GM18520 (cell line): Measurements from ENCODE around the gene MPI.
A peak's percentile ranks its signal among the peaks of the same experiment; 100 is the strongest.
"Not testable (repeated sequence)": the region's sequence is repeated elsewhere in the genome, so short reads cannot be mapped to it uniquely, and the experiment has no call there.

ENCODE experiments used
- ATAC-seq: cut with Tn5 transposase; IDR thresholded peaks from one replicate; pipeline ENCODE4 v1.9.1; 2021; ENCODE audit not compliant: unreplicated experiment

Gene MPI

DNA sequence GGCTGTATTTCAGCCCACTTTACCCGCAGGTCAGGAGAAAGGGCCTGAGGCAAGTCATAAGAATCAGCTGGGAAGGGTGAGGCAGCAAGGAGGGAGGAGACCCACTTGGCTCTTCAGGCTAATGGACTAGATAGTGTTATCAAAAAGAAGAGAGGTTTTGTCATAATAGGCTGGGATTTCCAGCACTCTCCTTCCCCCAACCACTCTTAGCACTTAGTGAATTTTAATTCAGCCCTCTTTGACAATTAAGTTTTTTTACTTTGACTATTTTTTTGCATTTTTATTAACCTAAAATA, 771 bp downstream of the MPI start:
- ATAC-seq = no peak

DNA sequence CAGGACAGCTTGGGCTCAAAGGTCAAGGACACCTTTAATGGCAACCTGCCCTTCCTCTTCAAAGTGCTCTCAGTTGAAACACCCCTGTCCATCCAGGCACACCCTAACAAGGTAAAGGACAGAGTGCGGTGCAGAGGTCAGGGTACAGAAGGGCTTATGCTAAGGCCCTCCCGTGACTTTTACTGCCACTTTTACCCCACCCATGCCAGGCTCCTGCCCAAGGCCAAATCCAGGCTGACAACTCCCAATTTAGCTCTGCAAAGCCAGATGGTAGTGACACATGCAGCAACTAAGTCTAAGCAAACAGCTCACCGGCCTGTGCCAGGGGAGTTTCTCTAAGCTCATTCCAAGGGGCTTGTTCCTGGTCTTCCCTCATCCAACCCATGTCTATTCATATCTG, 1.6 kb downstream of the MPI start:
- ATAC-seq = no peak

GRCh38 chr15:74892313-74892712, 2.5 kb downstream of the MPI start:
- ATAC-seq = no peak

GRCh38 chr15:74892931-74893330, 3.1 kb downstream of the MPI start:
- no peak for ATAC-seq

DNA sequence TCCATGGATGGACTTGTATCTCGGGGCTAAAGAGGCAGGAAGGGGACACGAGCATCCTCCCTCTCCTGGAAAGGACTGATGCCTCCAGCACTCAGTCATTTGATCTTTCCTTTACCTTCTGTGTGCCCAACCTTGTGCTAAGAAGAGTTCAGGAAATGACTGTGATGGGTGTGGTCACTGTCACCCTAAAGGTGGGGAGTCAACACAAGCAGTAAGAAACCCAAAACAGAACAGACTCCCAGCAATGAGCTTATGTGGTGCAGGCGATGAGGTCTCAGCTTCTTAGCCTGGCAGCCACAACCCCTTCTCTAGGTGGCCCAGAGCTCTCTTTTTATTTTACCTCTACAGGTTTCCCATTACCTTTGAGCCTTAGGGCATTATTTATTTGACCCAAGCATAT, 3.8 kb downstream of the MPI start:
- ATAC-seq = no peak

DNA sequence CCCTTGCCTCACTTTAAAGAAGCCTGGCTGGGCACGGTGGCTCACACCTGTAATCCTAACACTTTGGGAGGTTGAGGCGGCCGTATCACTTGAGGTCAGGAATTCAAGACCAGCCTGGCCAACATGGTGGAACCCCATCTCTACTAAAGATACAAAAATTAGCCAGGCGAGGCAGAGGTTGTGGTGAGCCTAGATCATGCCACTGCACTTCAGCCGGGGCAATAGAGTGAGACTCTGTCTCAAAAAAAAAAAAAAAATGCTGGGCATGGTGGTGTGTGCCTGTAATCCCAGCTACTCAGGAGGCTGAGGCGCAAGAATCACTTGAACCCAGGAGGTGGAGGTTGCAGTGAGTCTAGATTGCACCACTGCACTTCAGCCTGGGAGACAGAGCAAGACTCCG, 4.5 kb downstream of the MPI start:
- not testable (repeated sequence) for ATAC-seq

DNA sequence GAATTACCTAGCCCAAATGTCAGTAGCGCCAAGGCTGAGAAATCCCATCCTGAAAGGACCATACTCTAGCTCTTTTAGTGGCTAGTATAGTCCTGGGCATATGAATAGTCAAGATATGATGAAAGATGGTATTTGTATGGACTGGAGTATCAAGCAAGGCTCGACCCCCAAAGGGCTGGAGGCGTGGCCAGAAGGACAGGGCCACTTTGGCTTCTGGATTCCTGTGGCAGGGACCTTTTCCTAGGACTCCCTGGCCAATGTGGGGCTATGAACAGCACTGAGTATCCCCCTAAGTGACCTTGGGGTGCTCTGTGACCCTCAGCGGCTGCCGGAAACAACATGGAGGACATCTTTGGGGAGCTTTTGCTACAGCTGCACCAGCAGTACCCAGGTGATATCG, 6.0 kb downstream of the MPI start:
- ATAC-seq = no peak

DNA sequence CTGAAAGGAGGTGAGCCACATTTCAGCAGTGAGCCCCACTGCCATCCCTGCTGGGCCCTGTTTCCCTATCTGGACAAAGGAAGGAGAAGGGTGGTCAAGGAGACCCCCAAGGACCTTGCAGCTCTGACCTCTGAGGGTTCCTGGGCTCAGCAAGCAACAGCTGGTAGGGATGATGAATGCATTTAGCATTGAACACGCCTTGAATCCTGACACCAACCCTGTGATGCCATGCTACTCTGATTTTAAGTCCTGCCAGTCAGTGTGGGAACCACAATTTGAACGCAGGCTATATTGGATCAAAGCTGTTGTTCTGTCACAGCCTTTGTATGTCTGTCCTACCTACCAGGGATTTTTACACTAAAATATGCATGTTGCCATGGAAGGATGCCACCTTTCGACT, 6.5 kb downstream of the MPI start:
- no peak for ATAC-seq

GRCh38 chr15:74897300-74897701, 7.5 kb downstream of the MPI start:
- no peak for ATAC-seq

GRCh38 chr15:74901612-74902063, 11.8 kb downstream of the MPI start:
- ATAC-seq = no peak

GRCh38 chr15:74902295-74903075, 12.6 kb downstream of the MPI start:
- ATAC-seq = no peak

DNA sequence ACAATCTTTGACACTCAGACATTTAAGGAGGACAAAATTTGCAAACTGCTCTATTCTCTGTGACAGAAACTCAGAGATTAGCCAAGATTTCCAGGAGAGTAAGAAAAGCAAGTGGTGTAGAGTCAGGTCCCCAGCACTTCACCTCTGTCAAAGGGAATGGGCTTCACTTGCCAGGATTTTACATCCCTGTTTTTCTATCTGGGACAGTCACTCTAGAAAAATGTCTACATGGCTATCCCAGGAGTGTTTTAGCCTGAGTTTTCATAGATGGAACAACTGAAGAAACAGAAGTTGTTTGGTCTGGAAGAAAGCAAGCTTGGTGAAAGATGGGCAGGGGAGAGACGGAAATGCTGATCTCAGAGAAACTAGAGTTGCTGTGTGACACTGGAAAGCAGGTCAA, 13.8 kb downstream of the MPI start:
- no peak for ATAC-seq

DNA sequence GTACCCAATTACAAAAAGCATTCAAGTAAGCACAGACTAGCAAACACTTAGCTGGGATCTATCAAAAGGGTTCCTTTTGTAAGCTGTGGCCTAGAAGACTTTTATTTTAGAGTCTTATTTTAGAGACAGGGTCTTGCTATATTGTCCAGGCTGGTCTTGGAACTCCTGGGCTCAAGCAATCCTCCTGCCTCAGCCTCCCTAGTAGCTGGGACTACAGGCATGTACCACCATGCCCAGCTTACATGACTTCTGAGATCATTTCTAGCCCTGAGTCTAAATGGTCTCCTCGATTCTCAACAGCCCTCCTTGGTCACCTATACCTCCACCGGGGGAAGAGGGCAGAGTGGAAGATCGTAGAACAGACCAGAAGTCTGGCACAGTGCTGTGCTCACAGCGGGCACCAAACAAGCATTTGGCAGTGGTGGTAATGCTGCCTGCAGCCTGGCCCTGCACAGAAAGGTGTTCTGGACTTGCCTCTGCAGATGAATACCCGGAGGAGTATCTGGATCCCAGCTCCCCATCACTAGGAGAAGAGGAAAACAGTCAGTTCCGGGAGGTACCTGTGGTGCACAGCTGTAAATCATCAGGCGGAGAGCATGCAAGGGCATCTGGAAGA, 14.5 kb downstream of the MPI start:
- ATAC-seq = no peak

- ATAC-seq = no peak
Observed at GRCh38 chr15:74906067-74906449, 16.2 kb downstream of the MPI start.

GRCh38 chr15:74906450-74907162, 16.8 kb downstream of the MPI start, which contains the start of gene FAM219B:
Gene FAM219B (minus strand): TSS chr15:74906851. CDS start chr15:74906800, 51 bp downstream.
- ATAC-seq = peak; percentile 80

- no peak for ATAC-seq
Observed at GRCh38 chr15:74907163-74907870, 17.5 kb downstream of the MPI start.

DNA sequence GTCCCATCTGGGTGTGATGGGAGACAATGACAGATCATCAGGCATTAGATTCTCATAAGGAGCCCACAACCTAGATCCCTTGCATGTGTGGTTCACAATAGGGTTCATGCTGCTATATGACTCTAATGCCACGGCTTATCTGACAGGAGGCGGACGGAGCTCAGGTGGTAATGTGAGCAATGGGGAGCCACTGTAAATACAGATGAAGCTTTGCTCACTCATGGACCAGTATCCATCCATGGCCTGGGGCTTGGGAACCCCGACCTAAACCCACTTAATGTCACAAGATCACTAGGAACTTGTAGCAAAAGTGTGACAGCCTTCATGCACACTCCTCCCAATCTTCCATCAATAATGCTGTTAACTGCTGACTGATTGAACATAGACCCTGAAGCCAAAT, 18.8 kb downstream of the MPI start:
- no peak for ATAC-seq

DNA sequence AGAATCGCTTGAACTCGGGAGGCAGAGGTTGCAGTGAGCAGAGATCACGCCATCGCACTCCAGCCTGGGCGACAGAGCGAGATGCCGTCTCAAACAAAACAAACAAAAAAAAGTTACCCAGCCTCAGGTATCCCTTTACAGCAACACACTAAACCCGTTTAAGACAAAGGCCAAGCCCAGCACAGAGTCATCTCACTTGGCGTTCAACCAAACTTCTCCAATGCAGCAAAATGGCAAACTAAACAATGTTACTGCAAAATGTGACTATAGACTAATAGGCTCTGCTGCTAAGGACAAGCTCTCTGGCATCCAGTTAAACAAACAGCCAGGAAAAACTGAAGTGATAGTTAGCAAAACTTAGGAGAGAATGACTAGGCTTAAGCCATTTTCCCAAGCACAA, 23.2 kb downstream of the MPI start:
- no peak for ATAC-seq

GRCh38 chr15:74913799-74914198, 24.0 kb downstream of the MPI start:
- not testable (repeated sequence) for ATAC-seq

DNA sequence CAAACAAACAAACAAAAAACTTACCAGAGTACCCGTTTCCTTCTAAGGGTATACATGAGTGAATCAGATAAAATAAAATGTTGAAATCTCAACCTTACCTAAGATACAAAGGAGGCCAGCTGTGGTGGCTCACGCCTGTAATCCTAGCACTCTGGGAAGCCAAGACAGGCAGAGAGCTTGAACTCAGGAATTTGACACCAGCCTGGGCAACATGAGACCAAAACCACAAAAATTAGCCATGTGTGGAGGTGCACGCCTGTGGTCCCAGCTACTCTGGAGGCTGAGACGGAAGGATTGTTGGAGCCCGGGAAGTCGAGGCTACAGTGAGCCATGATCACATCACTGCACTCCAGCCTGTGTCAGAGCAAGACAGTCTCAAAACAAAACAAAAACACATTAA, 27.8 kb downstream of the MPI start:
- ATAC-seq = no peak

GRCh38 chr15:74920456-74920855, 30.6 kb downstream of the MPI start:
- no peak for ATAC-seq

- no peak for ATAC-seq
Observed at GRCh38 chr15:74924525-74924924, 34.7 kb downstream of the MPI start.
